ENCODE results near the gene TTC34.

Gene TTC34

DNA sequence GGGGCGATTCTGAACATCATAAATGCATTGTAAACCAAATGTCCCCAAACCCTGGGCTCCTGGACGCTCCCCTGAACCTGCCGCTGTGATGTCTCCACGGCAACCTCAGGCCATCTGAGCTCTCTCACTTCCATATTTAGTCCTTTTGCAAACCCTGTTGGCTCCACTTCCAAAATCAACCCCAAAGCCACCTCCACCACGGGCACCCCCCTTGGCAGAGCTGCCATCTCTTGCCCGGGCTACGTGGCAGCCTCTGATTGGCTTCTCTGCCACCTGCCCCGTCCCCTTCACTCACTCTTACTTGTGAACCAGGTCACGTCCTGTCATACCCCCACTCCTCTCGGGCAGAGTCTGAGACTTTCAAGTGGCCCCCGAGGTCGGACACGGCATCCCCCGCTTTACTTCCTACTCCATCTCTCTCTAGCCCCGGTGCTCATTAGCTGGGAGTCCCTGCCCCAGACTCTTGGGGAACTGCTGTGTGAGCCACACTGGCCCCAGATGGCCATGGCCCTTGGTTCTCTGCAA is 199.1 kb downstream of the TTC34 start:
- DNase-seq, result no peak

DNA sequence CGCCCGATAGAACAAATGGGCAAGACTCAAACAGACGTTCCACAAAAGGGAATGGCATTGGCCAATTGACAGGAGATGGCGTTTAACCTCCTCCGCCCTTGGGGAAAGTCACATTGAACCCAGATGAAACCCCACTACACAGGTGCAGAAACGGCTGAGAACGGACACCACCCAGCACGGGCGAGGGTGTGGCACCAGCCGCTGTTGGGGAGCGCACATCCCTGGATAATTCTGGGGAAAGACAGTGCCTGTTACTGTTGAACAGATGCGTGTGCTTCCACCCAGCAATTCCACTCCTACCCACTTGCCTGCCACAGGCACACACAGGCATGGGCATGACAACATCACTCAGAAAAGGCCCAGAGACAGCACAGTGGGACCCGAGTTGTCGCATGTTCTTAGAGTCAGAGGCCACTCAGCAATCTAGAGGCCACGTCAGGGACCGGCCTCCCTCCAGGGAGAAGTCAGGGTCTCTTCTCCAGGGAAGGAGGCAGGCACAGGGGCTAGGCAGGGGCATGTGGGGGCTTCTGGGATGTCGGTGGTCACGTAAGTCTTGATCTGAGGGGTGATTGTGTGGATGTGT is 199.7 kb downstream of the TTC34 start:
- no peak for DNase-seq

DNA sequence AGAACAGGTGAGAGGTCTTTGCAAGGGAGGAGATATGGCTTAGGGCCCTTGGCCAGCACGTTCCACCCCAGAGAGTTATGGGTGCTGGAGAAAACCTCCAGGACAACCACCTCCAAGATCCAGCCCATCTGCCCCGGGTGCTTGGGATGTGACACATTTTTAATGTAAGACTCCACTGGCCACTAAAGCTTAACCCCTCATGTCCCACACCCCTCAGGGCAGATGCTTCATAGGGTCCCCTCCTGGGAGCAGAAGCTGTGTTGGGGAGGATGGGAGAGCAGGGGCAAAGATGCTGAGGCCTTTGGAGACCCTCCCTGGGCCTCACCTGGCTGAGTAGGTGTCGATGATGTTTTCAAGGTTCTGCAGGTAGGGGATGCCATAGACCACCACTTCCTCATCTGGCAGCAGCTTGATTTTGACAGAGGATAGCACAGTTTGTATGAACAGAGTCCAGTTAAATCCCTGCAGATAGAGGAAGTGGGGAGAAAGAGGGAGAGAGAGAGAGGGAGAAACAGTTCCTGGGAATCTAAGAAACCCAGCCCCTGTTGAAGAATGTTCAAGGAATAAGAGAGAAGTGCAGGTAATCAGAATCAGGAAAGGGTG is 203.1 kb downstream of the TTC34 start:
- no peak for DNase-seq

DNA sequence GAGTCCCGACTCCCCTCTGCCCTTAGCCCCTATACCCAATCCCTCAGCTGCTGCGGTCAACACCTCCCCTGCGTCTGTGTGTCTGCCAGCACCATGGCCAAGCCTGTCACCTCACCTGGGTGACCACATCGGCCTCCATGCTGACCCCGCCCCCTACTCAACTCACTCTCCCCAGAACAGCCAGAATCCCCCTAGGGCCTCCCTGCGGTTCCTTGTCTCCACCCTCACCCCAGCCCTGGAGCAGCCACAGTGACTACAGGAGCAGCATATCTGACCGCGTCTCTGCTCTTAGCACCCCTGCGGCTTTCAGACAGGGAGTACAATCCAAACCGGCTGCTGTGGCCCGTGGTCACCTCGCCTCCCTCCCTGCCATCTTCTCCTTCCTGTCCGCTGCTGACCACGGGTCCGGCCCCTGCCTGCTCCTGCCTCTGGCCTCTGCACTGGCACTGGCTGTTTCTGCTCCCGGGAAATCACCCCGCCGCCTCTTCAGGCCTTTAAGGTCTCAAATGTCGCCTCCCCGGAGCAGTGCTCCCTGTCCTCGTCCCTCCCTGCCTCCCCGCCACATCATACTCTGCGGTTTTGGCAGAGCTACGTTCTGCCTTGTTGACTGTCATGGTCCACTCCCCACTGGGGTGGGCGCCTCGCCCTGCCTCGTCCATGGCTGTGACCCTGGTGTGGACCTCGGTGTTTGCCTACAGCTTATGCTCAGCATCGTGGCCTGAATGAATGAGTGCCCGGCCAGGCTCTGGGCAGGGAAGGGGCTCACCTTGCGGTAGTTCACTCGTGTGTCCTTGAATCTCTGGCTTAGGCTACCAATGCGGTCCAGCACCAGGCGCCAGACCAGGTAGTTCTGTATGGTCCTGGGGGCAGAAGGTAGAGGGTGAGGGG is 203.8 kb downstream of the TTC34 start:
- DNase-seq, result no peak

DNA sequence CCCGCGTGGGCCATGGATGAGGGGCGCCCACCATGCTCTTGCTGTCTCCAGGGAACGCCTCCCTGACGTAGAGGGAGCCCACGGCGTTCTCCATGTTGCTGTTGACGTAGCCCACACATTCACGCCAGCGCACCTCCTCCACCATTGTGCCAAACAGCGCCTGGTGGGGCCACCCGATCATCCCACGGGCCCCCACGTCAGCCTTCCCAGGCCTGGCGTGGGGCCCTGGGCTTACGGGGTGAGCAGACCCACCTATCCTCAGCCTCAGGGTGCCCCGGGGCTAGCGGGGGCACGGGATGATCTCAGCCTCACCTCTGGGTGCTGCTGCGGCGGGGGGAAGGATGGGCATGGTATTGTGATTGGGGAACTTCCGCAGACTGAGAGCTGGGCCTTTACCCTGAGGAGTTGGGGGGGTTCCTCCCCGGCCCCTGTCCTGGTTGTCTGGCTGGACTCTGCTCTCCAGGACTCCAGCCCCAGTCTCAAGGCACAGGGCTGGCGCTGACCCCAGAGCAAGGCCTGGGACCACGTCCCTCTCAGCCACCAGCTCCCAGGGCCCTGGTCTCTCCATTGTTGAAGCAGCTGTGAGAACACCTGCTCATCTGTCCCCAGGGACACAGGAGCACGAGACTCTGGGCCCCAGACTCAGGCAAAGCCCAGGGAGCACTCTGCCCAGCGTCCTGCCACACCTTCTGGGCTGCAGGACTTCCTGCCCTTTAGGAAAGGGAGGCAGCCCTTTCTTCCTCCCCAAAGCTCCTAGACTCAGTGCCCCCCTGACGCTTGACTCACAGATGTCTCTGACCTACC is 204.8 kb downstream of the TTC34 start:
- no peak for DNase-seq

DNA sequence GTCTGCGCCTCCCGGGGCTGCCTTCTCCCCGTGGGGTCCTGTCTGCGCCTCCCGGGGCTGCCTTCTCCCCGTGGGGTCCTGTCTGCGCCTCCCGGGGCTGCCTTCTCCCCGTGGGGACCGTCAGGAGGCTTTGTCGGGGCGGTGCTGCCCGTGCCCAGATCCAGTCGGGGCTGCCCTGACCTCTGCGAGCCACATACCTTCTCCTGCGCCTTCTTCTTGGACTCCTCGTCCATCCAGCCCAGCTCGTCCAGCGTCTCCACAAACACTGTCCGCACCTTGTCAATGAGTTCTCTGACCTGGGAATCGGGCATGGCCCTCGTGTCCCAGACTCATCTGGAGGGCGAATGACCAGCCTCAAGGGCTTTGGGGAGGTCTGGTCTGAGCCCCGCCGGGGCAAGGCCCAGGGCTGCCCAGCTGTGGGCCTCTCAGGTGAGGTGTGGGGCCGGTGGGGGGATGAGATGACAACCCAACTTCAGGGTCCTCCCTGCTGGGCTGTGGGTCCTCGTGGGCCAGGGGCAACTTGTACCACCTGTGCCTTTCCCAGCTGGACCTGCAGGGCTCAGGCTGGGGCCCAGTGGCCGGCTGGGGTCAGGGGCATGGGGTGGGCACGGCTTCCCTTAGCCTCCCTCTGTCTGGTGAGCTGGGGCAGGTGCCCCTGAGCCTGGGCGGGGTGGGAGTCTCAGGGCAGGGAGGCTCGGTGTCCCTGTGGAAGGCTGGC is 205.5 kb downstream of the TTC34 start:
- no peak for DNase-seq

DNA sequence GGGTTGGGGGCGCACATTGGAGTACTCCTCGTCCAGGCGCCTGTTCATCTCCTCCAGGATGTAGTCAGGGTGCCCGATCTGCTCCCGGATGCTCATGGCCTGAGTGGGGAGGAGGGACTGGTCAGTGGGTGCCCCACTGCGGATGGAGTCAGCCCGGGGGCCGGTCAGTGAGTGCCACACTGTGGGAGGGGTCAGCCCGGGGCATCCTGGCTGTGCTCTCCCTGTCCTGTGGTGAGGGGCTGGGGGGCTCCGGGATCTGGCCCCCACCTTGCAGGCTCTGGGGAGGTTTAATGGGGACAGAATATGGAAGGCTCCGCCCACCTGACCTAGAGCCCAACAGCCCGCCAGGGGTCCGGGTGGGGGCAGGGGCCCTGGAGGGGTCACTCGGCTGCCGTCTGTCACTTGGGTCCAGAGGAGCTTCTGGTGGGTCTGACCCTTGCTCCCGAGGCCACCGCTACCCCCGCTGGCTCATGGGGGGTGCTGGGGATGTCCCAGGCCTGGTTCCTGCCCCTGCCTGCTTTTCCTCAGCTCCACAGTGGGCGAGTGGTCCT is 206.2 kb downstream of the TTC34 start:
- DNase-seq, result no peak

DNA sequence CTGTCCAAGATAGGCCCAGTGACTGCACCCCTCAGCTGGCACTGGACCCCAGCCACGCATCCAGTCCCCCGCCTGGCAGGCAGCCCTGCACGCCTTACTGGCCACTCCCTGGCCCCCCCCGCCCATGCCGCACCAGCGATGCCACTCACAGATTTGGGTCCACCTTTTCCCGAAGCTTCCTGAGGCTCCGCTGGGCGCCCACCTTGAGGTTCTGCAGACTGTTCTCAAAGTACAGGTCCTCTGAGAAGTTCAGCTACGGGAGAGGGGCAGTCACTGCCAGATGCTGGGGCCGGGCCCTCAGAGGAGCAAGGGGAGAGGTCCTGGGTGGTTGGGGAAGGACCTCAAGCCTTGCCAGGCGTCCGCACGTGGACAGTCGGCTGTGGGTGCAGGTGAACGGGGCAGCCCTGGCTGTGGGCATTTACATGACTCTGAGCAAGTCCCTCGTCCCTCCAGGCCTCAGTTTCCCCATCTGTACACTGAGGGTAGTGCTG is 206.8 kb downstream of the TTC34 start:
- no peak for DNase-seq

DNA sequence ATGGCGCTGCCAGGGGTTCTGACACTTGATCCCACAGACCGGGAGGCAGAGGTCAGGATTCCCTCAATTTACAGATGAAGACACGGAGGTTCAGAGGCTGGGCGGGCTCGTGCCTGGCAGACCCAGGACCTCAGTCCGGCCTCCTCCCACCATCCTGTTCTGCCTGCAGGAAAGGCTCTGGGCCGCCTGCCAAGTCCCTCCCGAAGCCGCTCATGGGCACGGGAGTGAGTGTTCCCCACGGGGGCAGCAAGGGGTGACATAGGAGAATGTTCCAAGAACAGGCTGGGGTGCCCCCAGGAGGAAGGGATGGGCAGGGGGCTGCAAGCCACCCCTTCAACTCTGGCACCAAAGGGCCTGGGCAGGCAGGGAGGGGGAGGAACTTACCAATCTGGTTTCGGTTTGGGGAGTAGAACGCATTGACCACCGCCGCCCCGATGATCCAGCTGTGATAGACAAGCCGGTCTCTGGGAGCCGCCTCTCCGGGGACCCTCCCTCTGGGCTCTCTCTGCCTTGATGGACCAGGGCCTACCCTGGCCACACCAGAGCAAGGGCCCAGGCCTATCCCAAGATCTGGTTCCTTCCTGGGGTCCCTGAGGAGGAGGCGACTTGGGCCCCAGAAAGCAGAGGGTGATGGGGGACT is 207.4 kb downstream of the TTC34 start:
- DNase-seq, result peak; percentile 13

DNA sequence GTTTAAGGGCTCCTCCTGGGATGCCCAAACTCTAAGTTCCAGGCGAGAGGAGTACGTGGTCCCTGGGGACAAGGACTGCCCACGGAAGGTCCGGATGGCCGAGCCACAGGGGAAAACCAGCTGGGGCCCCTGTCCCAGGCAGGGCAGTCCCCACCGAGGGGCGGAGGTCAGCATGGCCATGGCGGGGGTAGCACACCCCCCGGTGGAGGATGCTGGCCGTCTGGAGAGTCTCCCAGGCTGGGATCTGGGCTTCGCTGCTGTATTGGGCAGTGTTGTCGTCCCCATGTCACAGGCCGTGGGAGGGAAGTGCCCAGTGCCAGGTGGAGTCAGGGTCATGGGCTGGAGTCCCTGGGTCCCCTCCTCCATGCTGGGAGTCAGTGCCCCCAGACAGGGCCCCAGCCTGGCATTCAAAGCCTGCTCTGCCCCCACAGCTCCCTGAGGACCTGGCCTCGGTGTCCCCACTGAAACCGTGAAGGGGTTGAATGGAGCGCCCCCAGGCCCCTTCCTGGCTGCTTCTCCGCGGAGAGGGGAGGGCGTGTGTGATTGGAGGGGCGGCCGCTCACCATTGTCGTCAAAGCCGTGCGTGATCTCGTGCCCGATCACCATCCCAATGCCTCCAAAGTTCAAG is 208.1 kb downstream of the TTC34 start:
- DNase-seq, result no peak

DNA sequence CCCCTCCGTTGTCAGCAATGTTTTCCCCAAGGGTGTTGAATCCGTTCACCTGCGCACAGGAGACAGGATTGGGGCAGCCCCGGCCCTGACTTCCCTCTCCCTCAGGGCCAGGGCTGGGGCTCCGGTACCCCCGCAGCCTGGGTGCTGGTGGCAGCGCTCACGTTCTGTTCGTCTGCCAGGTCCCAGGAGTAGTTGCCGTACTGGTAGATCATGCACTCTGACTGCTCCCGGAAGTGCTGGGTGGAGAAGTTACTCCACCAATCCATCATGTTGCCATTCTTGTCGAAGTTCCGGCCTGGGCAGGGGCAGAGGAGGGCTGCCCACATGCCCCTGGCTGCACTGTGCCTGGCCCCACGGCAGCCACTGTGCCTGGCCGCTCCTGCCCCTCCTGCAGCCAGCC is 208.8 kb downstream of the TTC34 start:
- DNase-seq, result no peak

DNA sequence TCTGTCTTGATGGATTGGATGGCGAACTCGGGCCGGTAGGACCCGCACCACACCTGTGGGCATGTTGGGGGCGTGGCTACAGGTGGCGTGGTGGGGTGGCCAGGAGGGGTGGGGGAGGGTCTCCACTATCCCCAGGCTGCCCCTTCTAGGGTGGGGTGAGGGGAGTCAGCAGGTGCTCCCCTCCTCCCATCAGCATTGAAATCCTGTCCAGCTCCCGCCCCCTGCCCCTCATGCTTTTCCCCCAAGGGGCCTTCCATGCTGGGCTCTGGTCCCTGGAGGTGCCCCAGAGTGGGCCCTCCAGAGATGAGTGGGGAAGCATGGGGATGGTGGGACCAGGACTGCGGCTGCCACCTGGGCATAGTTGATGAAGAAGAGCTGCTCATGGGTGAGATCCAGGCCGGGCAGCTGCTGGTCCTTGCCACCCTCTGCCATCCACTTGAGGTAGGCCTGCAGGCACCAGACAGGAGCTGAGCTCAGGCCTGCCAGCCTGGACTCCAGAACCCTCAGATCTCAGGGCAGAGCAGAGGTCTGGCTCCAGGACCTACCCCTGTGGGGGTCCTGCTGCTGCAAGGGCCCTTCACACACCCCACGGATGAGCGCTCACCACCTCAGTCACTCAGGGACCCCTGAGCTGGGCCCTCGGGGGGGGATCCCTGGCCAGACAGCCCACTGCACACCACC is 209.8 kb downstream of the TTC34 start:
- DNase-seq, result no peak

DNA sequence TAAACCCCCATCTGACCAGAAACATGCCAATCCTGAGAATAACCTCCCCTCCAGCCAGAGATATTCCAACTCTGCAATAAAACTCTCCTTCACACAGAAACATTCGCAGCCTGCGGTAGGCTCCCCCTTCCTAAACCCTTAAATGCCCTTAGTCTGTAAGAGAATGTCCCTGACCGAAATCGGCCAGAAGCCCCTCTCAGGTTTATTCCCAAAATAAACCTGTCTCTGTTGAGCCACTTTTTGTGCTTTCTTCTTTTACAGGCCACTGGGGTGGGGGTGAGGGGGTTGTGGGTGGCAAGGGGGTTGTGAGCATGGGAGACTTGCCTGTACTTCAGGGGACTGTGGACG is 210.3 kb downstream of the TTC34 start:
- DNase-seq, result no peak

DNA sequence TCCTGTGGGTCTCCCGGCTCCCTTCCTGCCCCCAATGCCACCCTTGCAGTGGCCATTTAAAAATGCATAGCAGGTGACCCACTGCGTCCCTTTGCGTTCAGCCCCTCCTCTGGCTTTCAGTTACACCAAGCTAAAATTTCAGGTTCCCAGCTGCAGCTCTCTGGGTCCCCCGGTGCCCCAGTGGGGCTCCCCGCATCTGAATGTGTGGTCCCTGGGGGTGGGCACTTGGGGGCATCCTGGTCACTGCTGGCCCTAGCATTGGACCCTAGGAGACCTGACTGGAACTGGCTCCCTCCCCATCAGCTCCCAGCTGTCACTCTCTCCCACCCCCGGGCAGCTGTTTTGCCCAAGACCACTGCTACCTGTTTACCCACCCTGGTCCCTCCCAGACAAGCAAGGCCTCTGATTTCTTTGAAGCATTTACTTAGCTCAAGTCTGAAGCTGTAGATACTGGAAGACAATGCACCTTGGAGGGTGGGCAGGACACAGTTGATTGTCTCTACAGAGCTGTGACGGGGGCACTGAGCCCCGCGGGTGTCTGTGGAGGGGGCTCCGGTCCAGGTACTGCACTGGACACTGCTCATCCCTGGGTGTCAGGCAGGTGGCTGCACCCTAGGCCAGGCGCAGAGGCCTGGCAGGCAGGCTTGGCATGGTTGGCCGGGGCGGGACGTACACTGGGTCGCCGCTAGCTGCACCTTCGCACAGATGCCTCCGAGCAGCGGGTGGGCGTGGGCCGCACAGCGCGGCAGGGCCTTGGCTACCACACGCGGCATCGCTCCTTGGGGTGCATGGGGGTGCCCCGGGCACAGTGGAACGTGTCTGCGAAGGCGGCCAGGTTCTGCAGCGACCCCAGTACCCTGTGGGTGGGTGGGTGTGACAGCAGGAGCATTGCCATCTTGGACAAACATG is 211.0 kb downstream of the TTC34 start:
- no peak for DNase-seq

DNA sequence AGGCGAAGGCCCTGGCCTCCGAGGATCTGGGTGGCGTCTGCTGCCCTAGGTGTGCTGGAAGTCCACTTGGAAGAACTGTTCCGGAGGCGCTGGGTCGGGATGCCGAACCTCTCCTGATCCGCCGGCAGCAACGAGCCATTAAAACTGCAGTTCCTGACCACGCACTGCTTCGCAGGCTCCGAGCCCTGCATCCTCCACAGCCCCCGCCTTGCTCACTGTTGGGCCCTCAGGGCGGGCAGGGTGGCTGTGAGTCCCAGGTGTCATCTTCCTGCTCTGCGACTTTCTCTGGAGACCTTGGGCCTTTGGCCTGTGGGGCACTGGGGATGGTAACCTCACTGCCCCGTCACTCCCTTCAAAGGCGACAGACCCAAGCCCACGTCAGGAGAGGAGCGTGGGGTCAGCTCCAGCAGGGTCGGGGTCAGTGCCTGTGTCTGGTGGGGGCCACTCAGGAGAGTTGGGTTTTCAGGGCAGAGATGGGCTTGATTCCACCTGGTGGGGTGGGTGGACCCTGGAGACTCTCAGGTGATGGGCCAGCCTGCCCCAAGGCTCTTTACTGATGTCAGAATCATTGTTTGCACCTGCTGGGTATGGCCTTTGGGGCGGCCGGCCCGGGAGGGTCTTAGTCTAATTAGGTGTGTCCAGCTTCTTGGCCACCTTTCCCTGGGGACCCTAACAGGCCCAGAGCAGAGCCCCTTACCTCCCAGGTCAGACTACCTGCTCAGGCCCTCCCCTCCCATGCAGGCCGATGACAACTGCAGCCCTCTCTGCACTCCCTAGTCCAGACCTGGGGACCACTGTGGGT is 211.9 kb downstream of the TTC34 start:
- no peak for DNase-seq

DNA sequence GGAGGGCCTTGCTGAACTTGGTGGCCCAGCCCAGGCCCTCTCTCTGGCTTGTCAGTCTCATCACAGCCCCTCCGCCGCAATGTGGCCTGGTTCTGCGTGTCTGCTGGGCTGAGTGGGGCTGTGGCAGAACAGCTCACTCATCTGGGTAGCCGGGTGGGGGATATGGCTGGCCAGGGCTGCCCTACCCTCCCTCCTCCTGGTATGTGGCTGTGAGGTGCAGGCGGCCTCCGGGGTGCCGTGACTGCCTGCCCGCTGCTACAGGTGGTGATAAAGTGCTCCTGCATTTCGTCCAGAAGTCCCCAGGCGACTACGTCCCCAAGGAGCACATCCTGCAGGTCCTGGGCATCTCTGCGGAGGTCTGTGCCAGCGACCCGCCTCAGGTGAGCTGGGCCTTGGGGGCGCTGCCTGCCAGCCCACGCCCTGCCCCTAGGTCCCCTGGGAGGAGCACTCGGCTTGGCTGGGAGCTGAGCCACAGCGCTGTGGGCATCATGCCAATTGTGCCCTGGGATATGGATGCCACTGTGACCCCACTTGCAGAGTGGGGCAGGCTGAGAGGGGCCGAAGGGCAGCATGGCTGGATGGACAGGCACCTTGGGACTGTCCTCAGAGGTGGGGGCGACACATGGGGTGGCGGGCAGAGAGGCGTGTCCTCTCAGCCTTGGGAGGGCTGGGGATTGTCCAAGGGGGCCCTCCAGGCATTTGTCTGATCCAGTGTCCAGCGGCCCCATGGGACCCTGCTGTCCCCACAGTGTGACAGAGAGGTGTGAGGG is 212.6 kb downstream of the TTC34 start:
- DNase-seq, result no peak

DNA sequence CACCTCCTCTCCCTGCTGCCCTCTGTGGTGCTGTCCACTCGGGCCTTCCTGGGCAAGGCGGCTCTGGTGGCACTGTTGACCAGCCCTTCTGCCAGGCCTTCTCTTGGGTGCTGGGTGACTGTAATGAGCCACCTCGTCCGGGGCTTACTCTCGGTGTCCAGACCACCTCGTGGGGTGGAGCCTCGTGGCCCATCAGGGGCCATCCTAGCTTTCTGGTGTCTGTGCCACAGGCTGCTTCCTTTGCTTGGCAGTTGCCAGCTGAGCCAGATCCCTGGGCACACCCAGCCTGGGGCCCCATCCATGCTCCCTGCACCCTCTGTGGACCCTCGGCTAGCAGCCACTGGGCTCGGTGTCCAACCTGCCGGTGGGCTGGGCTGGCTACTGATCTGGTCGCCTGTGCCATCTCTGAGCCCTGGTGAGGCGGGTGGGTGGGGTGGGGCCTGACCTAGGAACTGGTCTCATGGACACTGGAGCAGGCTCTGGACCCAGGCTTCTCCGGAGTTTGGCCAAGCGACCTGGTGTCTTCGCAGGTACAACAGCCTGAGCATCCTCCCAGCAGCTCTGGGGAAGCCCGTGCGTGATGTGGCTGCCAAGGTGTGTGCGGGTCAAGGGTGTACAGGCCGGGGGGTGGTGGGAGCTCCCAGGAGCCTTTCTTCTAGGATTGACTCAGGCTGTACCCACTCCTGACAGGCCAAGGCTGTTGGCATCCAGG is 213.5 kb downstream of the TTC34 start:
- DNase-seq, result no peak

All from fibroblast of skin of scalp (primary cell).